ENCODE measurements around the gene HTR3B.

Gene HTR3B

GRCh38 chr11:113991718-113992458 is 87.3 kb downstream of the HTR3B start:
- DNase-seq, result no peak

GRCh38 chr11:113992459-113993110 is 88.0 kb downstream of the HTR3B start:
- DNase-seq, result no peak

DNA sequence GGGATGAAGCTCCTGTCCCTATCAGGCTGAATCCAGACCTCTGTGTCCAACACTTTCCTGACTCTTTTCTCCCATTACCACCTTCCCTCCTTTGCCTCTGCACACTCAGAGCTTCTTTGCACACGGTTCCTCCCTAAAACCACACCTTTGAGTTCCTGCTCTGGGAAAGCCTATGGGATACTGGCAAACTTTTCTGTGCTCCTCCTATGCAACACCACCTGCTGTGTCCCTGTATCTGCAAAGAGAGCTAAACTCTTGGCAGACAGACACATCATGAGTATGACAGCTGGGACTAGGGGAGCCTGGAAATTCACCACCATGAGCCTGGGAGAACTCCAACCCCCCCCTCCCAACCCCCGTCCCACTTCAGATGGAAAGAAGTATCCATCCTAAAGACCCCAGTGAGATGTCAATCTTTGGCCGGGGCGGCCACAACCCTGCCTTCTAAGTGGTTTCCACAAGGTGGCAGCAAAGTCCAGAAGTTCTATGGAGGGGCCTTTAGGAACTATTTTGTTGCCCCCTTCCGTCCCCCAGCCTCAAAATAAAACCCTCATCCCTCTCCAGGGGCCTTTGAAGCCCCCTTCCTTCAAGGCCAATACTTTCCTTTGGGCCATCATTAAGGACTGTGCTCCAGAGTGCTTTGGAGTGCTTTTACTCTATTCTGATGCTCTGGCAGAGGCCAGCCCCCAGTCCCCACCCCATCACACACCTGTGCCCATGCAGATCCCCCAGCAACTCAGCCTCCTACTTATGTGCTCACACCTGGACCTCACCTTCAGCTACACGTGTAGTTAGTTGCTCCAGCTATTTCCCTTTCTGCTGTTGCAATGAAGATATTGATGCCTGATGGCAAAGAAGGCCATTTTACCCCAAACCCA is 89.7 kb downstream of the HTR3B start:
- DNase-seq, result no peak
